Mesodermal cell (in vitro differentiated cells): ENCODE results near the gene AKR1B15.
"Not testable (repeated sequence)": the region's sequence is repeated elsewhere in the genome, so short reads cannot be mapped to it uniquely, and the experiment has no call there.

Source experiments
- H3K27ac ChIP-seq: 2 replicates; pipeline ENCODE4 v1.7.0; 2013; ENCODE audit warnings: mild to moderate bottlenecking, low read depth, low read length, moderate library complexity; ENCODE audit not compliant: severe bottlenecking
- H3K36me3 ChIP-seq: 2 replicates; pipeline ENCODE4 v1.7.1; 2013; ENCODE audit warnings: mild to moderate bottlenecking, low read length, moderate library complexity; ENCODE audit not compliant: control insufficient read depth, insufficient read depth
- H3K4me1 ChIP-seq: one replicate; pipeline ENCODE4 v1.7.1; 2013; ENCODE audit warnings: mild to moderate bottlenecking, low read length; ENCODE audit not compliant: insufficient read depth, control insufficient read depth, poor library complexity, severe bottlenecking
- H3K4me3 ChIP-seq: 2 replicates; pipeline ENCODE4 v1.7.0; 2013; ENCODE audit warnings: low read length, control low read depth, mild to moderate bottlenecking; ENCODE audit not compliant: insufficient read depth, poor library complexity, severe bottlenecking; ENCODE audit errors: extremely low read depth
- H3K9me3 ChIP-seq: 2 replicates; pipeline ENCODE4 v1.7.1; 2013; ENCODE audit warnings: mild to moderate bottlenecking, low read length, moderate library complexity; ENCODE audit not compliant: control insufficient read depth
- WGBS, 2 experiments: methylation state at CpG; one replicate each; pipeline ENCODE4 v1.1.5; 2013; ENCODE audit warnings: missing lambda C conversion rate in 2 of 2; ENCODE audit not compliant: insufficient coverage in 2 of 2; 5-methylcytosine and 5-hydroxymethylcytosine counted together

AKR1B15 gene

DNA sequence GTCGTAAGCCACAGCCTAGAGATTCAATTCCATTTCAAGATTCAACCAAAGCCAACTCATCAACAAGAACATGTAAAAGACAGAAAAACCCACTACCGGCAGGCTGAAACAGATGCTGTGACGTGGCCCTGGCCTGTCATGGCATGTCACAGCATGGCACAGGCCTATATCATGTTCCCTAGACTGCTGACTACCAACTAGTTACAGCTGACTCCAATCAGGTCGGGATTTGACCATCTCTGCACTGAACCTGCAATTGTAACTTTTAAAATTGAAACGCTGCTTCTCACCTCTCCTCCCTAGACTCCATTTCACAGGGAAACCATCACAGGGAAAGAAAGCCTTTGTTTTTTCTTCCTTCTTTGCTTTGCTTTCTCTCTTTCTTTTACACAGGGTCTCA is 12.7 kb downstream of the AKR1B15 start:
- 88 to 100% methylated on average over 2 to 3 of the region's 5 CpGs for WGBS, 2 experiments
- H3K4me3 ChIP-seq, H3K36me3 ChIP-seq, H3K27ac ChIP-seq, H3K9me3 ChIP-seq, H3K4me1 ChIP-seq: not testable (repeated sequence)

DNA sequence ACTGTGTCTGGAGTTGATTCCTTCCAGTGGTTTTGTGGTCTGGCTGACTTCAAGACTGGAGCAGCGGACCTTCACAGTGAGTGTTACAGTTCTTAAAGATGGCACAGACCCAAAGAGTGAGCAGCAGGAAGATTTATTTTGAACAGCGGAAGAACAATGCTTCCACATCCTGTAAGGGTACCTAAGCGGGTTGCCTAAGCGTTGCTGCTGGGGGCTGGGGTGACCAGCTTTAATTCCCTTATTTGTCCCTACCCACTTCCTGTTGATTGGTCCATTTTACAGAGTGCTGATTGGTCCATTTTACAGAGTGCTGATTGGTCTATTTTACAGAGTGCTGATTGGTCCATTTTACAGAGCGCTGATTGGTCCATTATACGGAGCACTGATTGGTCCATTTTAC is 13.2 kb downstream of the AKR1B15 start:
- H3K27ac ChIP-seq, result no peak overlapping the region
- H3K4me3 ChIP-seq, result no peak overlapping the region
- 96 to 100% methylated on average over 4 to 5 of the region's 6 CpGs for WGBS, 2 experiments
- no peaks in the 10 kb centered on the region for H3K4me1 ChIP-seq
- no peaks in the 10 kb centered on the region for H3K9me3 ChIP-seq
- no peaks in the 10 kb centered on the region for H3K36me3 ChIP-seq

DNA sequence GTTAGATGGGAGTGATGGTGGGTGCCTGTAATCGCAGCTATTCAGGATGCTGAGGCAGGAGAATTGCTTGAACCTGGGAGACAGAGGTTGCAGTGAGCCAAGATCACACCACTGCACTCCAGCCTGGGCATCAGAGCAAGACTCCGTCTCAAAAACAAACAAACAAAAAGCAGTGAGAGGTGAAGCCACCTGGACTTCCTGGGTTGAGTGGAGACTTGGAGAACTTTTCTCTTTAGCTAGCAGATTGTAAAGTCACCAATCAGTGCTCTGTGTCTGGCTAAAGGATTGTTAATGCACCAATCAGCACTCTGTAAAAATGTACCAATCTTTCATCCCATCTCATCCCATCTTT is 14.5 kb downstream of the AKR1B15 start:
- H3K4me3 ChIP-seq, H3K36me3 ChIP-seq, H3K27ac ChIP-seq, H3K9me3 ChIP-seq, H3K4me1 ChIP-seq: not testable (repeated sequence)
- WGBS, 2 experiments, result 79 to 100% methylated on average over 1 to 2 of the region's 2 CpGs

DNA sequence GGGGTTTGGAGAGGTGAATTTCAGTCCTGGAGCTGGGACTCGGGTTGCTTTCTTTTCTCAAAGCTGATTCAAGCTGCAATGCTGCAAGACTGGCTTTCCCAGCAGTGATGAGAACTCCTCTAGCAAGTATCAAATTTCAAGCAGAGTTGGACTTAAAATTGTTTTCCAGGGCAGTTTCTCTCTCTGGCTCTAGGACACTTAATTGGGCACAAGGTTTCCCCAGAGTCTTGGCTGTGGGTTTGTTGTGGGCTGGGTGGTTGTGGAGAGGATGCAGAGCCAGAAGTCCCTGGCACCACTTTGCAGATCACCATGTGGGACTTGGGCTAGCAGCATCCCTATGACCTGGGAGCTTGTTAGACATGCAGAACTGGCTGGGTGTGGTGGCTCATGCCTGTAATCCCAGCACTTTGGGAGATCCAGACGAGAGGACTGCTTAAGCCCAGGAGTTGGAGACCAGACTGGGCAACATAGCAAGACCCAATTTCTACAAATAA is 16.8 kb downstream of the AKR1B15 start:
- Histone ChIP-seq H3K36me3 (no peaks in the 10 kb centered on the region), H3K4me1 (no peaks in the 10 kb centered on the region), H3K4me3 (no peak overlapping the region), H3K27ac (no peak overlapping the region), H3K9me3 (peaks cover 2% of the 10 kb centered on the region)
- 85 to 86% methylated on average over 1 to 2 of the region's 2 CpGs for WGBS, 2 experiments

DNA sequence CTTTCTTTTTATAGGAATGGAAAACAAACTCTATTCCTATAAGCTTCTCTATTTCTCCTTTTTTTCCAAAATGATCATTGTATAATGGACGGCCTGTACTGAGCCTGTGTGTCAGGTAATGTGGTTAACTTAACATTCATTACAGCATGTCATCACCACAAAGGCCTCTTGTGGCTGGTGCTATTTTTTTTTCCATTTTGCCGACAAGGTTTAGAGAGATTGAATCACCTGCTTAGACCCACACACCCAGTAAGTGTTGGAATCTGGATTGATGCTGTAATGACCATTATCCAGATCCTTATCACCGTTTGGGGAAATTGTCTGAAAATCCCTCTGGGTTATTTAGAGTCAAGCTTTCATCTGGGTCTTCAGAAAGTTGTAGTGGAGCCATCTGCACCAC is 18.5 kb downstream of the AKR1B15 start:
- Histone ChIP-seq H3K9me3 (peaks cover 10% of the 10 kb centered on the region), H3K27ac (no peak overlapping the region), H3K36me3 (no peaks in the 10 kb centered on the region), H3K4me1 (no peaks in the 10 kb centered on the region), H3K4me3 (no peak overlapping the region)
- no CpG with 5 or more reads among the region's 3 CpGs for WGBS, 2 experiments

DNA sequence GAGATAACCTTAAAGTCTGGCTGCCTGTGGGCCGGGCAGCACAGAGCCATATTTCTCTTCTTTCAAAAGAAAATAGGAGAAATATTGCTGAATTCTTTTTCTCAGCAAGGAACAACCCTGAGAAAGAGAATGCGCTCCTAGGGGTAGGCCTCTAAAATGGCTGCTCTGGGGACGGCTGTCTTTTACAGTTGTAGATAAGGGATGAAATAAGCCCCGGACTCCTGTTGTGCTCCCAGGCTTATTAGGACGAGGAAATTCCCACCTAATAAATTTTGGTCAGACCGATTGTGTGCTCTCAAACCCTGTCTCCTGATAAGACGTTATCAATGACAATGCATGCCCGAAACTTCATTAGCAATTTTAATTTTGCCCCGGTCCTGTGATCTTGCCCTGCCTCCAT is 21.1 kb downstream of the AKR1B15 start:
- 82 to 91% methylated on average over 7 to 9 of the region's 9 CpGs for WGBS, 2 experiments
- not testable (repeated sequence) for H3K9me3 ChIP-seq, H3K27ac ChIP-seq, H3K36me3 ChIP-seq, H3K4me3 ChIP-seq, H3K4me1 ChIP-seq

DNA sequence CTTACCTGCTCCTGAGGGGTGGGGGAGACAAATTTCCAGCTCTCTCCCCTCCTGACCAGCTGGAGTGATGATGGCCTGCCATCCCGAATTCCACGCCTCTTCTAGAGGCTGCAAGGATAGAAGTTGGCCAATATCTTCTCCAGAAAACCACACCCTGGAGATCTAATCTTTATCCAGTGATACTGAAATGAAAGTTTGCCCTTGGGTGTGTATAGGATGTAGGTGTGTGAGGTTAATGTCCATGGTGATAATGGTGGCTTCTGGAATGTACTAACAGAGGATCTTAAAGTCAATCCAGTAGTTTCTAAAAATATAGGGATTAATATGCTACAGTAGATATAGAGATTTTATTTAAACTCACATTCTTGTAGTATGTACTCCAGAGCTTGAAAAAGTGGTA is 22.2 kb downstream of the AKR1B15 start:
- H3K9me3 ChIP-seq, result peaks cover 10% of the 10 kb centered on the region
- H3K27ac ChIP-seq, result no peak overlapping the region
- no peaks in the 10 kb centered on the region for H3K4me1 ChIP-seq
- H3K4me3 ChIP-seq, result no peak overlapping the region
- no peaks in the 10 kb centered on the region for H3K36me3 ChIP-seq
- no CpG with 5 or more reads among the region's 2 CpGs for WGBS, 2 experiments

DNA sequence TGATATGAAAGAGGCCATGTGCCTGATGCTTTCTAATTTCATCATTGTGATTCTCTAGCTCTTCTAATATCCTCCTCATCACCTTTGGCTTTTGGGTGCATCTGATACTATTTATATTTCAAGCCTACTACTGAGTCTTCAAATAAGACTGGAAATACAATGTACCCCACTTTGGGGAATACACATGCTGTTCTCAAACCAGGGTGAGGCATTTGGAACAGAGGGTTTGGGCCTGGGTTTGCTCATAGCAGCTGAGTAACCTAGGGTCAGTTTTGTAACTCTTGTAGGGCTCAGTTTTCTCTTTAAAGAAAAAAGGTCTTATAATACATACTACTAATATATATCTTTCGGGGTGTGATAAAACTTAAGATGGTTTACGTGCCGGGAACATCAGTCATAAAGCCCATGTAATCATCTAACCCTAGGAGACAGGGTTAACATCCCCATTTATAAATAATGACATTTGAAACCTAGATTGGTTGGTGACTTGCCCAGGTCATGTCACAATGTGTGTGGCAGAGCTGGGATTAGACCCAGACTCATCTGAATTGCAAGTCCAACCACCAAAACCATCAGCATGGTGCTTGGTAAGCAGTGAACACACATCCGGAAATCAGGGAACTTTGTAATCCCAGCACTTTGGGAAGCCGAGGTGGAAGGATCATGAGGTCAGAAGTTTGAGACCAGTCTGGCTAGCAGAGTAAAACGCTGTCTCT is 23.0 kb downstream of the AKR1B15 start:
- 82 to 93% methylated on average over 3 of the region's 6 CpGs for WGBS, 2 experiments
- Histone ChIP-seq H3K27ac (no peak overlapping the region), H3K9me3 (peaks cover 10% of the 10 kb centered on the region), H3K36me3 (no peaks in the 10 kb centered on the region), H3K4me3 (no peak overlapping the region), H3K4me1 (no peaks in the 10 kb centered on the region)

DNA sequence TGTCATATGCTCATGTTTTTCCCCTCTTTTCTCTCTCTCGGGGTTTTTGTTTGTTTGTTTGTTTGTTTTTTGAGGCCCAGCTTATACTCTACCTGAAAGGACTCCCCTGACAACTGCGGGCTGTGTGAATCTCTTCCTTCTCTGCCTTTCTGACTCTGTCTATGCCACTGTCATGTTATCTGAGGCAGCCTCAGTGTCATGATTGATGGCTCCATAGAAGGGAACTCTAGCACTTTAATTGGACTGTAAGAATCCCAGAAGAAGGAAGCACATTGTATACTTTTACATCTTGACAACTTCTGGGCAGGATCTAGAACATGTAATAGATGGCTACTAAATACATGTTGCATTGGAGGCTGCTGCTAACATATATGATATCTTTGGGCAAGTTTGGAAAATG is 25.4 kb downstream of the AKR1B15 start:
- H3K36me3 ChIP-seq, result no peaks in the 10 kb centered on the region
- no peak overlapping the region for H3K27ac ChIP-seq
- no peak overlapping the region for H3K4me3 ChIP-seq
- 100% methylated on average over 1 of the region's 2 CpGs; no CpG with 5 or more reads in 1 of the 2 experiments for WGBS, 2 experiments
- H3K9me3 ChIP-seq, result peaks cover 10% of the 10 kb centered on the region
- no peaks in the 10 kb centered on the region for H3K4me1 ChIP-seq

DNA sequence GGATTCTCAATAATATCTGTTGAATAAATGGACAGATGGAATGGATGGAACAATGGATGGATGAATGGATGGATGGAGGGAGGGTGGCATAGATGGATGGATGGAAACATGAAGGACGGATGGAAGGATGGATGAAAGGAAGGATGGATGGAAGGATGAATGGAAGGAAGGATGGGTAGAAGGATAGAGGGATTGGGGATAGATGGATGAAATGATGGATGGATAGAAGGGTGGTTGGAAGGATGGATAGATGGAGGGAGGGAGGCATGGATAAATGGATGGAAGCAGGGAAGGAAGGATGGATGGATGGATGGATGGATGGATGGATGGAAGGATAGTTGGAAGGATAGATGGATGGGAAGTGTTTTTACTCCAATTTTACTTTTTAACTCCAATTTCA is 35.4 kb downstream of the AKR1B15 start:
- no peaks in the 10 kb centered on the region for H3K9me3 ChIP-seq
- H3K36me3 ChIP-seq, result no peaks in the 10 kb centered on the region
- H3K4me1 ChIP-seq, result no peaks in the 10 kb centered on the region
- H3K27ac ChIP-seq, result no peak overlapping the region
- WGBS, 2 experiments, result no CpG with 5 or more reads among the region's 1 CpG
- H3K4me3 ChIP-seq, result no peak overlapping the region

DNA sequence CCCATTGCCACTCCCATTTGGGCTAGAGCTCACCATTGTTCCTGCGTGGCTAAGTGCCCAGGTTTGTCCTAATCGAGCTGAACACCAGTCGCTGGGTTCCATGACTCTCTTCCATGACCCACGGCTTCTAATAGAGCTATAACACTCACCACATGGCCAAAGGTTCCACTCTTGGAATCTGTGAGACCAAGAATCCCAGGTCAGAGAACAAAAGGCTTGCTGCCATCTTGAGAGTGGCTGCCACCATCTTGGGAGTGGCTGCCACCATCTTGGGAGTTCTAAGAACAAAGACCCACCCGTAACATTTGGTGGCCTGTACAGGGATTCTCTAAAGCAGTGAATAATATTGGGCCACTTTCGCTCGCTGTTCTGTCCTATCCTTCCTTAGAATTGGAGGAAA is 37.0 kb downstream of the AKR1B15 start:
- Histone ChIP-seq H3K4me3 (no peak overlapping the region), H3K4me1 (no peaks in the 10 kb centered on the region), H3K36me3 (no peaks in the 10 kb centered on the region), H3K27ac (no peak overlapping the region), H3K9me3 (no peaks in the 10 kb centered on the region)
- 93 to 94% methylated on average over 7 of the region's 7 CpGs for WGBS, 2 experiments
